Vagina (tissue), 2 donors: Measurements from ENCODE around the gene GPC5.

Source experiments
- CTCF ChIP-seq, 3 experiments: fragments of 450-650 bp in 2 of 3; fragments of 200-600 bp in 1 of 3; sonication (generic) in 1 of 3; IDR thresholded peaks; one replicate each; pipeline ENCODE4 v1.5.1; 2017 to 2019; ENCODE audit warnings: antibody characterized with exemption in 3 of 3, mild to moderate bottlenecking in 2 of 3, moderate library complexity in 2 of 3
- POLR2A ChIP-seq, 2 donors: fragments of 450-650 bp; IDR thresholded peaks; one replicate each; pipeline ENCODE4 v1.6.1; 2017; ENCODE audit warnings: antibody characterized with exemption in 2 of 2, mild to moderate bottlenecking in 2 of 2, moderate library complexity in 2 of 2
- POLR2AphosphoS5 ChIP-seq, 2 donors: sonication (generic); formaldehyde crosslinking; IDR thresholded peaks; one replicate each; pipeline ENCODE4 v1.9.0; 2017; ENCODE audit warnings: antibody characterized with exemption in 2 of 2, mild to moderate bottlenecking in 2 of 2, low read depth in 1 of 2; ENCODE audit not compliant: insufficient read depth in 1 of 2

DNA sequence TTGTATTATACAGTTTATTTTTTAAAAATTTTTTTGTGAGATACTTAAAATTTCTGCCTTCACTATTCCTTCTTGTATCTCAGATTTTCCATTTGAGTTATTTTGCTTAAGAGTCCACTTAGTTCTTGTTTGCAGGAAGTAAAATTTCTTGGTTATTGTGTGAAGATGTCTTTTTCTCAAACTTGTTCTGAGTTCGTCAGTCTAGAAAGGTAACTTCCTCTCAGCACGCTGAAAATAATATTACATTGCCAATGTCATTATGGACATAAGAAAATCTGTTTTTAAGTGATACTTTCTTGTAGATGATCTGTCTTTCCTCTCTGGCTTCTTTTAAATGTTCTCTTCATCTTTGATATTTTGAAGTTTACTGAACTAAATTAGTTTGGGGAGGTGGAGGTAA, 1096.5 kb downstream of the GPC5 start:
- no peak for TF ChIP-seq POLR2A (IDR thresholded peaks at IDR 0.05)
- TF ChIP-seq CTCF (IDR thresholded peaks at IDR 0.05) = no peak
- TF ChIP-seq POLR2AphosphoS5 (IDR thresholded peaks at IDR 0.05; ENCODE audit: insufficient read depth in 1 of 2, low read depth in 1 of 2) = no peak
